A549 (cell line): ENCODE data around the gene DNAH5. TPM values are rescaled to one million over a fixed set of nuclear protein-coding genes. Genes with fewer than 3 reads are reported as not detected.

Experiments
- ATAC-seq, 2 experiments: fragments of 200-7000 bp in 1 of 2; fragments of >200 bp in 1 of 2; cut with Nextera tagmentation in 1 of 2; cut with Tn5 transposase in 1 of 2; 3 replicates each; pipeline versions ENCODE4 v1.8.0 to v1.9.1; 2018 to 2020; ENCODE audit warnings: mild to moderate bottlenecking in 1 of 2, moderate library complexity in 1 of 2
- CTCF ChIA-PET: fragments of 300-600 bp; sonication (Branson Sonifier 250); formaldehyde crosslinking; extraction: SDS; loops from one replicate; lab custom pipeline; 2021; ENCODE audit warnings: antibody characterized with exemption, inconsistent platforms; lab: Yijun Ruan, JAX
- POLR2A ChIA-PET: fragments of 350-600 bp; formaldehyde crosslinking; extraction: SDS; loops from one replicate; lab custom pipeline; 2021; ENCODE audit warnings: antibody characterized with exemption, inconsistent platforms; lab: Yijun Ruan, JAX
- DNase-seq, 2 experiments: peaks; one replicate each; pipeline versions ENCODE4 v3.0.0 to v3.0.0-alpha.2; 2011 to 2016; ENCODE audit warnings: low read depth in 1 of 2, low spot score in 1 of 2
- FAIRE-seq: peaks from 2 replicates; lab custom pipeline; 2011; peaks lifted over from hg19 to GRCh38; lab: Jason Lieb, UNC
- H3K27ac ChIP-seq, 2 experiments: fragments of >200 bp; sonication (Bioruptor Twin); formaldehyde crosslinking; 3 replicates each; pipeline ENCODE4 v1.5.1; 2016 to 2017
- H3K4me1 ChIP-seq: fragments of >200 bp; sonication (Bioruptor Twin); formaldehyde crosslinking; 3 replicates; pipeline ENCODE4 v1.6.1; 2016
- H3K4me2 ChIP-seq: fragments of >200 bp; sonication (Bioruptor Twin); formaldehyde crosslinking; 3 replicates; pipeline ENCODE4 v1.6.1; 2016
- H3K4me3 ChIP-seq: fragments of >200 bp; sonication (Bioruptor Twin); formaldehyde crosslinking; 3 replicates; pipeline ENCODE4 v1.5.1; 2016
- H3K9me3 ChIP-seq: fragments of >200 bp; sonication (Bioruptor Twin); formaldehyde crosslinking; 3 replicates; pipeline ENCODE4 v1.6.1; 2016
- BHLHE40 ChIP-seq: IDR thresholded peaks from 2 replicates; pipeline ENCODE4 v1.6.1; 2012; ENCODE audit warnings: low read depth, low read length, inconsistent platforms
- CBX8 ChIP-seq: fragments of 200-600 bp; sonication (generic); IDR thresholded peaks from 2 replicates; pipeline ENCODE4 v1.6.1; 2016
- CHD2 ChIP-seq: fragments of 150-350 bp; IDR thresholded peaks from 2 replicates; pipeline ENCODE4 v1.6.1; 2014; ENCODE audit warnings: low read length; ENCODE audit not compliant: partially characterized antibody
- CTCF ChIP-seq: fragments of >200 bp; sonication (Bioruptor Twin); formaldehyde crosslinking; IDR thresholded peaks from 3 replicates; pipeline ENCODE4 v1.5.1; 2016
- EHF ChIP-seq: fragments of 250-450 bp; sonication (Bioruptor Pico); IDR thresholded peaks from 2 replicates; pipeline ENCODE4 v1.5.0; 2020; ENCODE audit warnings: mild to moderate bottlenecking
- ELK1 ChIP-seq: fragments of 150-350 bp; IDR thresholded peaks from 2 replicates; pipeline ENCODE4 v1.6.1; 2014; ENCODE audit warnings: low read depth, mild to moderate bottlenecking, low read length
- EP300 ChIP-seq, 2 experiments: fragments of >200 bp; sonication (Bioruptor Twin); formaldehyde crosslinking; IDR thresholded peaks; 2 replicates in 1 of 2; 3 replicates in 1 of 2; pipeline ENCODE4 v1.6.1; 2016 to 2017
- HES2 ChIP-seq: fragments of >200 bp; sonication (Bioruptor Twin); formaldehyde crosslinking; IDR thresholded peaks from 2 replicates; pipeline ENCODE4 v1.6.1; 2016
- HOXB5 ChIP-seq: fragments of 250-450 bp; sonication (Bioruptor Pico); IDR thresholded peaks from 2 replicates; pipeline ENCODE4 v1.5.0; 2020; ENCODE audit warnings: mild to moderate bottlenecking, moderate library complexity
- JUN ChIP-seq, 2 experiments: fragments of >200 bp; sonication (Bioruptor Twin); formaldehyde crosslinking; IDR thresholded peaks; 2 replicates in 1 of 2; 3 replicates in 1 of 2; pipeline ENCODE4 v1.6.1; 2016 to 2017
- MAZ ChIP-seq: fragments of 150-350 bp; IDR thresholded peaks from 2 replicates; pipeline ENCODE4 v1.6.1; 2014; ENCODE audit warnings: antibody characterized with exemption, low read depth, low read length, borderline replicate concordance
- NPAS2 ChIP-seq: fragments of 250-450 bp; sonication (Bioruptor Pico); IDR thresholded peaks from 2 replicates; pipeline ENCODE4 v1.8.0; 2022; ENCODE audit warnings: mild to moderate bottlenecking, moderate library complexity, borderline replicate concordance
- NR3C1 ChIP-seq: fragments of >200 bp; sonication (Bioruptor Twin); formaldehyde crosslinking; IDR thresholded peaks from 3 replicates; pipeline ENCODE4 v1.6.1; 2017
- POLR2AphosphoS2 ChIP-seq: conservative IDR thresholded peaks from 2 replicates; pipeline ENCODE4 v1.6.1; 2012; ENCODE audit warnings: low read length, improper control_type of control experiment, inconsistent platforms
- RAD21 ChIP-seq, 2 experiments: fragments of >200 bp in 1 of 2; sonication (Bioruptor Twin) in 1 of 2; formaldehyde crosslinking in 1 of 2; IDR thresholded peaks in 1 of 2; conservative IDR thresholded peaks in 1 of 2; 2 replicates in 1 of 2; 3 replicates in 1 of 2; pipeline ENCODE4 v1.6.1; 2012 to 2018; ENCODE audit warnings: inconsistent platforms in 1 of 2
- REST ChIP-seq: fragments of 200-600 bp; sonication (generic); IDR thresholded peaks from 2 replicates; pipeline ENCODE4 v1.6.1; 2016; ENCODE audit warnings: antibody characterized with exemption, mild to moderate bottlenecking, moderate library complexity
- USF2 ChIP-seq: fragments of 450-650 bp; IDR thresholded peaks from 2 replicates; pipeline ENCODE4 v1.6.1; 2014; ENCODE audit warnings: antibody characterized with exemption
- WGBS: methylation state at CpG from one replicate; pipeline ENCODE4 v1.1.6; 2017; ENCODE audit errors: missing lambda C conversion rate; 5-methylcytosine and 5-hydroxymethylcytosine counted together
- polyA plus RNA-seq, 4 experiments: library from polyadenylated mRNA; depleted of rRNA in 3 of 4; stranded (reverse); fragments of >200 nt; fragmentation: RNase III in 1 of 4; extraction: RNeasy Plus Mini Kit Qiagen cat#74134 plus additional on column Dnase treatment in 1 of 4; gene quantifications; 2 replicates in 3 of 4; 3 replicates in 1 of 4; pipeline ENCODE4 v1.2.3, GENCODE V29; 2011 to 2017

The DNAH5 gene
- polyA plus RNA-seq, 2 of the 4 experiments (the other 2 are of a cell fraction), result 0.15 to 1.0 TPM

GRCh38 chr5:13831351-13831750, 113.1 kb downstream of the DNAH5 start:
- POLR2A ChIA-PET, result no interaction called here
- no peak overlapping the region for H3K27ac ChIP-seq
- H3K4me1 ChIP-seq, result no peaks in the 10 kb centered on the region
- no peak for TF ChIP-seq USF2
- TF ChIP-seq JUN (IDR thresholded peaks at IDR 0.05), result no peak
- peak; percentile 43 to 53; a peak in 4 of 5 replicates for TF ChIP-seq RAD21 (conservative IDR thresholded peaks at IDR 0.05 in 1 of 2, IDR thresholded peaks at IDR 0.05 in 1 of 2)
- peak; percentile 30 for TF ChIP-seq CTCF
- TF ChIP-seq, all 56 proteins: peak for 2
- no peaks in the 10 kb centered on the region for H3K9me3 ChIP-seq
- H3K4me2 ChIP-seq, result no peak overlapping the region
- no peak overlapping the region for H3K4me3 ChIP-seq
- CTCF ChIA-PET, result interaction anchor here (0.9 to 1.3 kb wide), 2 partner anchors 11 to 352 kb away, joined by 3 to 4 read pairs; no protein-coding TSS in a partner anchor
- DNase-seq (no peak), FAIRE-seq (no peak), ATAC-seq (peak in 1 of 2 experiments; percentile 42; a peak in 2 of 6 replicates)
- 11% methylated on average over 3 of the region's 3 CpGs for WGBS

GRCh38 chr5:13830536-13830935, 114.0 kb downstream of the DNAH5 start:
- TF ChIP-seq ELK1 (no peak), REST (no peak), CHD2 (no peak), CBX8 (no peak), HOXB5 (CRISPR knock-in tag) (no peak), BHLHE40 (no peak), NPAS2 (CRISPR knock-in tag) (no peak), EHF (CRISPR knock-in tag) (no peak), HES2 (no peak), EP300 (IDR thresholded peaks at IDR 0.05) (no peak), NR3C1 (no peak), RAD21 (conservative IDR thresholded peaks at IDR 0.05 in 1 of 2, IDR thresholded peaks at IDR 0.05 in 1 of 2) (no peak), POLR2AphosphoS2 (no peak), MAZ (no peak)
- H3K9me3 ChIP-seq, result no peaks in the 10 kb centered on the region
- no peak overlapping the region for H3K4me2 ChIP-seq
- ATAC-seq (no peak), DNase-seq (no peak), FAIRE-seq (no peak)
- no peak overlapping the region for H3K4me3 ChIP-seq
- no peak overlapping the region for H3K27ac ChIP-seq
- no peaks in the 10 kb centered on the region for H3K4me1 ChIP-seq
- CTCF ChIA-PET, result no interaction called here
- POLR2A ChIA-PET, result no interaction called here
- 52% methylated on average over 9 of the region's 9 CpGs for WGBS
